RWPE2 (cell line): ENCODE data around the gene TRAP1.

Experiments
- ATAC-seq: fragments of 200-7000 bp; cut with Tn5 transposase; 3 replicates; pipeline ENCODE4 v1.9.1; 2021; ENCODE audit warnings: low read depth
- DNase-seq: peaks from one replicate; pipeline ENCODE4 v3.0.0-alpha.2; 2020; ENCODE audit warnings: low spot score
- H3K27ac ChIP-seq: fragments of 450-650 bp; 2 replicates; pipeline ENCODE4 v1.5.1; 2017; ENCODE audit warnings: mild to moderate bottlenecking; ENCODE audit not compliant: poor library complexity, severe bottlenecking
- H3K27me3 ChIP-seq: fragments of 250-450 bp; sonication (Bioruptor Pico); 2 replicates; pipeline ENCODE4 v1.5.1; 2021; ENCODE audit warnings: mild to moderate bottlenecking, moderate library complexity; ENCODE audit not compliant: insufficient read depth, poor library complexity, severe bottlenecking
- H3K36me3 ChIP-seq: fragments of 250-450 bp; sonication (Bioruptor Pico); 2 replicates; pipeline ENCODE4 v1.5.1; 2020; ENCODE audit warnings: low read depth, mild to moderate bottlenecking, moderate library complexity
- H3K4me1 ChIP-seq: fragments of 250-450 bp; sonication (Bioruptor Pico); 2 replicates; pipeline ENCODE4 v1.5.1; 2021; ENCODE audit warnings: mild to moderate bottlenecking, moderate library complexity; ENCODE audit not compliant: insufficient read depth, poor library complexity, severe bottlenecking
- H3K4me3 ChIP-seq: fragments of 250-450 bp; sonication (Bioruptor Pico); 2 replicates; pipeline ENCODE4 v1.5.1; 2021; ENCODE audit warnings: mild to moderate bottlenecking, moderate library complexity; ENCODE audit not compliant: severe bottlenecking
- H3K9me3 ChIP-seq: fragments of 250-450 bp; sonication (Bioruptor Pico); 2 replicates; pipeline ENCODE4 v1.5.1; 2021; ENCODE audit warnings: mild to moderate bottlenecking, moderate library complexity; ENCODE audit not compliant: severe bottlenecking
- TF ChIP-seq, protein P1 (sequence below): fragments of 450-650 bp; IDR thresholded peaks from one replicate; pipeline ENCODE4 v1.5.1; 2017; ENCODE audit warnings: mild to moderate bottlenecking, moderate library complexity; ENCODE audit not compliant: poor library complexity, severe bottlenecking

Gene TRAP1

DNA sequence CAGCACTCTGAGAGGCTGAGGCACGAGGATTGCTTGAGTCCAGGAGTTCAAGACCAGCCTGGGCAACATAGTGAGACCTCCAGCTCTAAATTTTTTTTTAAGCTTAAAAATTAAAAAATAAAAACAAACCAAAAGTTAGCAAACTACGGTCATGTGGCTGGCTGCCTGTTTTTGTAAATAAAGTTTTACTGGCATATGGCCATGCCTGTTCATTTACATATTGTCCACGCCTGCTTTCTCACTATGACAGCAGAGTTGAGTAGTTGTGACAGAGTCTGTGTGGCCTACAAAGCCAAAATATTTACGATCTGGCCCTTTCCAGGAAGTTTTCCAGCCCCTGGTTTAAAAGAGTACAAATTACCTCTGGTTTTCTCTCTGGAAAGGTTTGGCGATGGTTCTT lies 109.3 kb downstream of the TRAP1 start:
- H3K36me3 ChIP-seq = peaks cover 20% of the 10 kb centered on the region
- DNase-seq (no peak), ATAC-seq (no peak)
- H3K27ac ChIP-seq = no peak overlapping the region
- no peaks in the 10 kb centered on the region for H3K9me3 ChIP-seq
- TF ChIP-seq, protein P1, sequence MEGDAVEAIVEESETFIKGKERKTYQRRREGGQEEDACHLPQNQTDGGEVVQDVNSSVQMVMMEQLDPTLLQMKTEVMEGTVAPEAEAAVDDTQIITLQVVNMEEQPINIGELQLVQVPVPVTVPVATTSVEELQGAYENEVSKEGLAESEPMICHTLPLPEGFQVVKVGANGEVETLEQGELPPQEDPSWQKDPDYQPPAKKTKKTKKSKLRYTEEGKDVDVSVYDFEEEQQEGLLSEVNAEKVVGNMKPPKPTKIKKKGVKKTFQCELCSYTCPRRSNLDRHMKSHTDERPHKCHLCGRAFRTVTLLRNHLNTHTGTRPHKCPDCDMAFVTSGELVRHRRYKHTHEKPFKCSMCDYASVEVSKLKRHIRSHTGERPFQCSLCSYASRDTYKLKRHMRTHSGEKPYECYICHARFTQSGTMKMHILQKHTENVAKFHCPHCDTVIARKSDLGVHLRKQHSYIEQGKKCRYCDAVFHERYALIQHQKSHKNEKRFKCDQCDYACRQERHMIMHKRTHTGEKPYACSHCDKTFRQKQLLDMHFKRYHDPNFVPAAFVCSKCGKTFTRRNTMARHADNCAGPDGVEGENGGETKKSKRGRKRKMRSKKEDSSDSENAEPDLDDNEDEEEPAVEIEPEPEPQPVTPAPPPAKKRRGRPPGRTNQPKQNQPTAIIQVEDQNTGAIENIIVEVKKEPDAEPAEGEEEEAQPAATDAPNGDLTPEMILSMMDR = no peak
- no peak overlapping the region for H3K4me3 ChIP-seq
- H3K4me1 ChIP-seq = peaks cover 6% of the 10 kb centered on the region
- no peaks in the 10 kb centered on the region for H3K27me3 ChIP-seq
